H1 (cell line): ENCODE measurements around the gene PABPN1. TPM values are rescaled to one million over a fixed set of nuclear protein-coding genes. Genes with fewer than 3 reads are reported as not detected.

ENCODE experiments used
- CBX8 ChIP-seq: fragments of 300-800, 300-1000 bp; sonication (generic); IDR thresholded peaks from 2 replicates; pipeline ENCODE4 v1.7.1; 2016; ENCODE audit warnings: low read depth, low read length, borderline replicate concordance
- EP300 ChIP-seq, 2 experiments: IDR thresholded peaks; 1 replicate in 1 of 2; 2 replicates in 1 of 2; pipeline ENCODE4 v1.6.1; 2011 to 2012; ENCODE audit warnings: low read depth in 2 of 2, low read length in 2 of 2, mild to moderate bottlenecking in 2 of 2, borderline replicate concordance in 1 of 2, inconsistent platforms in 1 of 2, moderate library complexity in 1 of 2
- KDM1A ChIP-seq: fragments of 200-600, 300-600 bp; sonication (generic); IDR thresholded peaks from 2 replicates; pipeline ENCODE4 v1.7.1; 2016; ENCODE audit warnings: mild to moderate bottlenecking, low read length, borderline replicate concordance
- KDM4A ChIP-seq: IDR thresholded peaks from one replicate; pipeline ENCODE4 v1.7.1; 2012; ENCODE audit warnings: low read depth, mild to moderate bottlenecking, moderate library complexity, low read length, inconsistent platforms; ENCODE audit not compliant: severe bottlenecking
- NRF1 ChIP-seq: IDR thresholded peaks from 2 replicates; pipeline ENCODE4 v1.6.1; 2011; ENCODE audit warnings: mild to moderate bottlenecking, low read depth, low read length, improper control_type of control experiment
- RXRA ChIP-seq: IDR thresholded peaks from 2 replicates; pipeline ENCODE4 v1.6.1; 2011; ENCODE audit warnings: low read depth, mild to moderate bottlenecking, low read length, moderate library complexity; ENCODE audit not compliant: insufficient read depth
- SP1 ChIP-seq: IDR thresholded peaks from 2 replicates; pipeline ENCODE4 v1.6.1; 2011; ENCODE audit warnings: low read depth, low read length
- polyA plus RNA-seq, 7 experiments: library from polyadenylated mRNA; depleted of rRNA in 3 of 7; stranded (reverse) in 5 of 7; unstranded in 2 of 7; fragments of >200 nt in 5 of 7; fragments of 200-250 nt in 2 of 7; gene quantifications; 1 replicate in 5 of 7; 2 replicates in 1 of 7; 4 replicates in 1 of 7; pipeline versions ENCODE4 v1.2.1 to v1.2.3, GENCODE V29; 2011 to 2013; ENCODE audit warnings: missing spikeins in 2 of 7, mixed read lengths in 2 of 7
- total RNA-seq: library from RNA; stranded (reverse); fragmentation: NEBNext Ultra II Directional; extraction: Animal tissue kit (Norgen Biotek cat#: 25700); gene quantifications from 2 replicates; pipeline ENCODE4 v1.2.1, GENCODE V29; 2021
- TF ChIP-seq, protein P1 (sequence below): fragments of 300-600 bp; sonication (generic); IDR thresholded peaks from 2 replicates; pipeline ENCODE4 v1.7.1; 2012; ENCODE audit warnings: low read length, moderate library complexity, mild to moderate bottlenecking, inconsistent platforms; ENCODE audit not compliant: insufficient replicate concordance

PABPN1 gene
- total and polyA plus RNA-seq, 2 of the 8 experiments (the other 6 are each of a cell fraction or from before 2014, with no cell fraction given) = 300 to 331 TPM

DNA sequence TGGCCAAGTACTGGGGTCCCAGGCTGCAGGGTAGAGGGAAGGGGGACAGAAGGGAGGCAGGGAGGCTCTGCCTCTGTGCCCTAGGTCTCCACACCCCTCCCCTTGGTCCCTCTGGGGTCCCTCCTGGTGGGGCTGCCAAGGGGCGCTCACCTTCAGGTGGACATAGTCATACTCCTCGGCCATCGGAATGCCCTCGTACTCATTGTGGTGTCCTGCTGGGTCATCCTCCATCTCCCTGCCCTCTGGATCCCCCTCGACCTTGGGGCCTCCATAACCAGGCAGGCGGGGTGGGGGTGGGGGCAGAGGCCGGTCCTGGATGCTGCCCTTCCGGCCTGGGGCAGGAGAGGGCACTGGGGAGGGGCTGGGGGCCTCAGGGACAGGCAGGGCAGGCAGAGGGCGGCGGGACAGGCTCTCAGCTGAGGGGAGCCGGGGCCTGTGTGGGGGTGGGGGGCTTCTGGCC, 37.9 kb downstream of the PABPN1 start (continued):
- TF ChIP-seq, protein P1, sequence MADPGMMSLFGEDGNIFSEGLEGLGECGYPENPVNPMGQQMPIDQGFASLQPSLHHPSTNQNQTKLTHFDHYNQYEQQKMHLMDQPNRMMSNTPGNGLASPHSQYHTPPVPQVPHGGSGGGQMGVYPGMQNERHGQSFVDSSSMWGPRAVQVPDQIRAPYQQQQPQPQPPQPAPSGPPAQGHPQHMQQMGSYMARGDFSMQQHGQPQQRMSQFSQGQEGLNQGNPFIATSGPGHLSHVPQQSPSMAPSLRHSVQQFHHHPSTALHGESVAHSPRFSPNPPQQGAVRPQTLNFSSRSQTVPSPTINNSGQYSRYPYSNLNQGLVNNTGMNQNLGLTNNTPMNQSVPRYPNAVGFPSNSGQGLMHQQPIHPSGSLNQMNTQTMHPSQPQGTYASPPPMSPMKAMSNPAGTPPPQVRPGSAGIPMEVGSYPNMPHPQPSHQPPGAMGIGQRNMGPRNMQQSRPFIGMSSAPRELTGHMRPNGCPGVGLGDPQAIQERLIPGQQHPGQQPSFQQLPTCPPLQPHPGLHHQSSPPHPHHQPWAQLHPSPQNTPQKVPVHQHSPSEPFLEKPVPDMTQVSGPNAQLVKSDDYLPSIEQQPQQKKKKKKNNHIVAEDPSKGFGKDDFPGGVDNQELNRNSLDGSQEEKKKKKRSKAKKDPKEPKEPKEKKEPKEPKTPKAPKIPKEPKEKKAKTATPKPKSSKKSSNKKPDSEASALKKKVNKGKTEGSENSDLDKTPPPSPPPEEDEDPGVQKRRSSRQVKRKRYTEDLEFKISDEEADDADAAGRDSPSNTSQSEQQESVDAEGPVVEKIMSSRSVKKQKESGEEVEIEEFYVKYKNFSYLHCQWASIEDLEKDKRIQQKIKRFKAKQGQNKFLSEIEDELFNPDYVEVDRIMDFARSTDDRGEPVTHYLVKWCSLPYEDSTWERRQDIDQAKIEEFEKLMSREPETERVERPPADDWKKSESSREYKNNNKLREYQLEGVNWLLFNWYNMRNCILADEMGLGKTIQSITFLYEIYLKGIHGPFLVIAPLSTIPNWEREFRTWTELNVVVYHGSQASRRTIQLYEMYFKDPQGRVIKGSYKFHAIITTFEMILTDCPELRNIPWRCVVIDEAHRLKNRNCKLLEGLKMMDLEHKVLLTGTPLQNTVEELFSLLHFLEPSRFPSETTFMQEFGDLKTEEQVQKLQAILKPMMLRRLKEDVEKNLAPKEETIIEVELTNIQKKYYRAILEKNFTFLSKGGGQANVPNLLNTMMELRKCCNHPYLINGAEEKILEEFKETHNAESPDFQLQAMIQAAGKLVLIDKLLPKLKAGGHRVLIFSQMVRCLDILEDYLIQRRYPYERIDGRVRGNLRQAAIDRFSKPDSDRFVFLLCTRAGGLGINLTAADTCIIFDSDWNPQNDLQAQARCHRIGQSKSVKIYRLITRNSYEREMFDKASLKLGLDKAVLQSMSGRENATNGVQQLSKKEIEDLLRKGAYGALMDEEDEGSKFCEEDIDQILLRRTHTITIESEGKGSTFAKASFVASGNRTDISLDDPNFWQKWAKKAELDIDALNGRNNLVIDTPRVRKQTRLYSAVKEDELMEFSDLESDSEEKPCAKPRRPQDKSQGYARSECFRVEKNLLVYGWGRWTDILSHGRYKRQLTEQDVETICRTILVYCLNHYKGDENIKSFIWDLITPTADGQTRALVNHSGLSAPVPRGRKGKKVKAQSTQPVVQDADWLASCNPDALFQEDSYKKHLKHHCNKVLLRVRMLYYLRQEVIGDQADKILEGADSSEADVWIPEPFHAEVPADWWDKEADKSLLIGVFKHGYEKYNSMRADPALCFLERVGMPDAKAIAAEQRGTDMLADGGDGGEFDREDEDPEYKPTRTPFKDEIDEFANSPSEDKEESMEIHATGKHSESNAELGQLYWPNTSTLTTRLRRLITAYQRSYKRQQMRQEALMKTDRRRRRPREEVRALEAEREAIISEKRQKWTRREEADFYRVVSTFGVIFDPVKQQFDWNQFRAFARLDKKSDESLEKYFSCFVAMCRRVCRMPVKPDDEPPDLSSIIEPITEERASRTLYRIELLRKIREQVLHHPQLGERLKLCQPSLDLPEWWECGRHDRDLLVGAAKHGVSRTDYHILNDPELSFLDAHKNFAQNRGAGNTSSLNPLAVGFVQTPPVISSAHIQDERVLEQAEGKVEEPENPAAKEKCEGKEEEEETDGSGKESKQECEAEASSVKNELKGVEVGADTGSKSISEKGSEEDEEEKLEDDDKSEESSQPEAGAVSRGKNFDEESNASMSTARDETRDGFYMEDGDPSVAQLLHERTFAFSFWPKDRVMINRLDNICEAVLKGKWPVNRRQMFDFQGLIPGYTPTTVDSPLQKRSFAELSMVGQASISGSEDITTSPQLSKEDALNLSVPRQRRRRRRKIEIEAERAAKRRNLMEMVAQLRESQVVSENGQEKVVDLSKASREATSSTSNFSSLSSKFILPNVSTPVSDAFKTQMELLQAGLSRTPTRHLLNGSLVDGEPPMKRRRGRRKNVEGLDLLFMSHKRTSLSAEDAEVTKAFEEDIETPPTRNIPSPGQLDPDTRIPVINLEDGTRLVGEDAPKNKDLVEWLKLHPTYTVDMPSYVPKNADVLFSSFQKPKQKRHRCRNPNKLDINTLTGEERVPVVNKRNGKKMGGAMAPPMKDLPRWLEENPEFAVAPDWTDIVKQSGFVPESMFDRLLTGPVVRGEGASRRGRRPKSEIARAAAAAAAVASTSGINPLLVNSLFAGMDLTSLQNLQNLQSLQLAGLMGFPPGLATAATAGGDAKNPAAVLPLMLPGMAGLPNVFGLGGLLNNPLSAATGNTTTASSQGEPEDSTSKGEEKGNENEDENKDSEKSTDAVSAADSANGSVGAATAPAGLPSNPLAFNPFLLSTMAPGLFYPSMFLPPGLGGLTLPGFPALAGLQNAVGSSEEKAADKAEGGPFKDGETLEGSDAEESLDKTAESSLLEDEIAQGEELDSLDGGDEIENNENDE = no peak
- TF ChIP-seq SP1 = no peak
- no peak for TF ChIP-seq KDM1A
- no peak for TF ChIP-seq NRF1
- TF ChIP-seq RXRA = no peak
- no peak for TF ChIP-seq CBX8
- TF ChIP-seq EP300 (IDR thresholded peaks at IDR 0.05; ENCODE audit: borderline replicate concordance in 1 of 2, low read depth in 2 of 2, low read length in 2 of 2) = no peak
- TF ChIP-seq KDM4A = no peak
